Measurements from ENCODE around the gene ZFYVE28.

- TF ChIP-seq CTCF (IDR thresholded peaks at IDR 0.05; ENCODE audit: low read depth, low read length, poor library complexity, severe bottlenecking) (no peak), EZH2phosphoT487 (IDR thresholded peaks at IDR 0.05; ENCODE audit: borderline replicate concordance, low read length) (peak; percentile 32; the same call in 1 of the 2 replicates)
Measured at GRCh38 chr4:2417765-2418649, at the start of gene ZFYVE28.
